Measurements from ENCODE around the gene RTBDN.
A peak's percentile ranks its signal among the peaks of the same experiment; 100 is the strongest.

Gene RTBDN

DNA sequence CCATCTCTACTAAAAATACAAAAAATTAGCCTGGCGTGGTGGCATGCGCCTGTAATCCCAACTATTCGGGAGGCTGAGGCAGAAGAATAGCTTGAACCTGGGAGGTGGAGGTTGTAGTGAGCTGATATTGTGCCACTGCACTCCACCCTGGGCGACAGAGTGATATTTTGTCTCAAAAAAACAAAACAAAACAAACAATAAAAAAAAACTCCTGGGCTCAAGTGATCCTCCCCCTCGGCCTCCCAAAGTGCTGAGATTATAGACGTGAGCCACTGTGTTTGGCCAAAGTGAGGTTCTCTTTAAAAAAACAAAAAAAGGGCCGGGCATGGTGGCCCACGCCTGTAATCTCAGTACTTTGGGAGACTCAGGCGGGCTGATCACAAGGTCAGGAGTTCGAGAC, 46.9 kb downstream of the RTBDN start:
- Histone ChIP-seq H3K4me2 (ENCODE audit: insufficient read depth, low read length) (no peak overlapping the region), H3K79me2 (ENCODE audit: insufficient read depth, low read length) (peaks cover 11% of the 10 kb centered on the region), H2AFZ (ENCODE audit: low read depth, low read length) (no peak overlapping the region), H3K27ac (ENCODE audit: low read length) (no peak overlapping the region), H3K4me1 (ENCODE audit: insufficient read depth, low read length) (peaks cover 59% of the 10 kb centered on the region), H3K4me3 (ENCODE audit: low read depth in 1 of 2, low read length in 2 of 2) (no peak overlapping the region), H4K20me1 (ENCODE audit: insufficient read depth, low read length) (no peaks in the 10 kb centered on the region; the same call in 1 of the 2 replicates), H3K27me3 (ENCODE audit: insufficient read depth, low read length, poor library complexity) (no peaks in the 10 kb centered on the region), H3K36me3 (ENCODE audit: insufficient read depth, low read length) (no peaks in the 10 kb centered on the region; the same call in 1 of the 2 replicates), H3K9me3 (ENCODE audit: insufficient read depth, low read length, severe bottlenecking) (no peaks in the 10 kb centered on the region), H3K9ac (ENCODE audit: low read depth, low read length) (no peak overlapping the region)
- no peak for ATAC-seq (ENCODE audit: insufficient read depth, low read depth)
- TF ChIP-seq, protein P1, sequence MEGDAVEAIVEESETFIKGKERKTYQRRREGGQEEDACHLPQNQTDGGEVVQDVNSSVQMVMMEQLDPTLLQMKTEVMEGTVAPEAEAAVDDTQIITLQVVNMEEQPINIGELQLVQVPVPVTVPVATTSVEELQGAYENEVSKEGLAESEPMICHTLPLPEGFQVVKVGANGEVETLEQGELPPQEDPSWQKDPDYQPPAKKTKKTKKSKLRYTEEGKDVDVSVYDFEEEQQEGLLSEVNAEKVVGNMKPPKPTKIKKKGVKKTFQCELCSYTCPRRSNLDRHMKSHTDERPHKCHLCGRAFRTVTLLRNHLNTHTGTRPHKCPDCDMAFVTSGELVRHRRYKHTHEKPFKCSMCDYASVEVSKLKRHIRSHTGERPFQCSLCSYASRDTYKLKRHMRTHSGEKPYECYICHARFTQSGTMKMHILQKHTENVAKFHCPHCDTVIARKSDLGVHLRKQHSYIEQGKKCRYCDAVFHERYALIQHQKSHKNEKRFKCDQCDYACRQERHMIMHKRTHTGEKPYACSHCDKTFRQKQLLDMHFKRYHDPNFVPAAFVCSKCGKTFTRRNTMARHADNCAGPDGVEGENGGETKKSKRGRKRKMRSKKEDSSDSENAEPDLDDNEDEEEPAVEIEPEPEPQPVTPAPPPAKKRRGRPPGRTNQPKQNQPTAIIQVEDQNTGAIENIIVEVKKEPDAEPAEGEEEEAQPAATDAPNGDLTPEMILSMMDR (IDR thresholded peaks at IDR 0.05; ENCODE audit: borderline replicate concordance, extremely low read depth, low read length, poor library complexity, severe bottlenecking) = no peak
- no peak for TF ChIP-seq EZH2 (IDR thresholded peaks at IDR 0.05; ENCODE audit: borderline replicate concordance, low read depth, low read length, severe bottlenecking)
- no peak for DNase-seq

DNA sequence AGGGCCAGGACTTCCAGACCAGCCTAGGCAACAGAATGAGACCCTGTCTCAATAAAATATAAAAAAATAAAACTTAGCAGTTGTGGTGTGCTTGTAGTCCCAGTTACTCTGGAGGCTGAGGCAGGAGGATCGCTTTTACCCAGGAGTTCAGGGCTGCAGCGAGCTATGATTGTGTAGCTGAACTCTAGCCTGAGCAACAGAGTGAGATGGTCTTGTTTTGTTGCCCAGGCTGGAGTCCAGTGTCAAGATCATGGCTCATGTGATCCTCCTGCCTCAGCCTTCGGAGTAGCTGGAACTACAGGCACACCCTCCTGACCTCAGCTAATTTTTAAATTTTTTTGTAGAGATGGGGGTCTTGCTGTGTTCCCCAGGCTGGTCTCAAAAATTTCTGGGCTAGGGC, 47.4 kb downstream of the RTBDN start:
- no peak for ATAC-seq (ENCODE audit: insufficient read depth, low read depth)
- Histone ChIP-seq H3K4me2 (ENCODE audit: insufficient read depth, low read length) (no peak overlapping the region), H3K4me1 (ENCODE audit: insufficient read depth, low read length) (peaks cover 63% of the 10 kb centered on the region), H3K9me3 (ENCODE audit: insufficient read depth, low read length, severe bottlenecking) (no peaks in the 10 kb centered on the region), H2AFZ (ENCODE audit: low read depth, low read length) (no peak overlapping the region), H3K4me3 (ENCODE audit: low read depth in 1 of 2, low read length in 2 of 2) (no peak overlapping the region), H3K27me3 (ENCODE audit: insufficient read depth, low read length, poor library complexity) (no peaks in the 10 kb centered on the region), H3K27ac (ENCODE audit: low read length) (no peak overlapping the region), H3K36me3 (ENCODE audit: insufficient read depth, low read length) (no peaks in the 10 kb centered on the region), H3K9ac (ENCODE audit: low read depth, low read length) (no peak overlapping the region), H4K20me1 (ENCODE audit: insufficient read depth, low read length) (no peaks in the 10 kb centered on the region; the same call in 1 of the 2 replicates), H3K79me2 (ENCODE audit: insufficient read depth, low read length) (peaks cover 6% of the 10 kb centered on the region)
- TF ChIP-seq EZH2 (IDR thresholded peaks at IDR 0.05; ENCODE audit: borderline replicate concordance, low read depth, low read length, severe bottlenecking) = no peak
- TF ChIP-seq, protein P1 (IDR thresholded peaks at IDR 0.05; ENCODE audit: borderline replicate concordance, extremely low read depth, low read length, poor library complexity, severe bottlenecking) = no peak
- DNase-seq = no peak

DNA sequence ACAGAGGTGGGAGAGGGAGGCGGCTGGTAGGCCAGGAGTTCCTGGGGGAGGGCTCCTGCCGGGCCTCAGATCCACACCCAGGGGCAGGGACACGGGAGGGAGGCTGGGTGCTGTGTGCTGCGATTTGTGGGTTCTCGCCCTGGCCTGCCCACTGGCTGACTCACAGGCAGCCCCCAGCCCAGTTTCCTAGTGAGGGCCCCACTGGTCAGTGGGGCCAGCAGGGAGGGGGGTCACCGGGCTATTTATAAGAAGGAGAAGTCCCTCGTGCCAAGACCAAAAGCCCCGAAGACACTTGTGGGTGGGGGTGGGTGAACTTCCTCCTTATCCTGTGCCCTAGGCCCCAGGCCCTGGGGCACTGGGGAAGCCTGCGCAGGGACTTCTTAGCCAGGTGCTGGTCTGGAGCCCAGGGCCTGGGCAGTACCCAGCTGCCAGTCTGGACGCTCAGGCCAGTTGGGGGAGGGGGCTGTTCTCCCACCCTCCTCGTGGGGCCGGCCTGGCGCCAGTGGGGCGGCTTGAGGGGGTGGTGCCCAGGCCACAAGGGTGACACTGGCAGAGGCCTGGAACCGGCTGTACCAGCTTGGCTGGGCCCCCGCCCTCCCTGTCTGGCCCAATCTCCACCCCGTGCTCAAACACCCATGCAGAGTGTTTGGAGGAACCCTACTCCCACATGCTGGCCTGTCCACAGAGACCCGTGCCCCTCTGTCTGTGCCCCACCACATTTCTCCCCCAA, 48.1 kb downstream of the RTBDN start:
- H3K4me2 ChIP-seq (ENCODE audit: insufficient read depth, low read length) = no peak overlapping the region
- TF ChIP-seq, protein P1 (IDR thresholded peaks at IDR 0.05; ENCODE audit: borderline replicate concordance, extremely low read depth, low read length, poor library complexity, severe bottlenecking) = no peak
- TF ChIP-seq EZH2 (IDR thresholded peaks at IDR 0.05; ENCODE audit: borderline replicate concordance, low read depth, low read length, severe bottlenecking) = no peak
- no peak overlapping the region for H3K4me3 ChIP-seq (ENCODE audit: low read depth in 1 of 2, low read length in 2 of 2)
- H3K27ac ChIP-seq (ENCODE audit: low read length) = peak overlapping the region; percentile 26; the same call in 1 of the 2 replicates
- H3K27me3 ChIP-seq (ENCODE audit: insufficient read depth, low read length, poor library complexity) = no peaks in the 10 kb centered on the region
- H3K4me1 ChIP-seq (ENCODE audit: insufficient read depth, low read length) = peaks cover 62% of the 10 kb centered on the region
- no peak for DNase-seq
- no peak for ATAC-seq (ENCODE audit: insufficient read depth, low read depth)
- no peak overlapping the region for H2AFZ ChIP-seq (ENCODE audit: low read depth, low read length)
- H3K9ac ChIP-seq (ENCODE audit: low read depth, low read length) = 0 out of 2 replicates have a peak overlapping the region, but pooled peaks have one; percentile 13
- H3K79me2 ChIP-seq (ENCODE audit: insufficient read depth, low read length) = no peaks in the 10 kb centered on the region
- H3K36me3 ChIP-seq (ENCODE audit: insufficient read depth, low read length) = no peaks in the 10 kb centered on the region
- no peaks in the 10 kb centered on the region; the same call in 1 of the 2 replicates for H4K20me1 ChIP-seq (ENCODE audit: insufficient read depth, low read length)
- H3K9me3 ChIP-seq (ENCODE audit: insufficient read depth, low read length, severe bottlenecking) = no peaks in the 10 kb centered on the region

Measured in DND-41 (cell line).